ENCODE results near the gene GDPD4.

The GDPD4 gene

GRCh38 chr11:77176996-77177395, 124.5 kb downstream of the GDPD4 start:
- Histone ChIP-seq H3K27ac (ENCODE audit: extremely low read depth, low read depth, low read length) (no peak overlapping the region), H3K4me3 (ENCODE audit: low read depth, low read length) (no peak overlapping the region), H3K4me1 (ENCODE audit: control insufficient read depth, insufficient read depth, low read length) (no peaks in the 10 kb centered on the region), H3K9me3 (ENCODE audit: control insufficient read depth, insufficient read depth, low read depth, low read length) (no peaks in the 10 kb centered on the region), H3K36me3 (ENCODE audit: control insufficient read depth in 2 of 2, insufficient read depth in 1 of 2, low read length in 2 of 2) (no peaks in the 10 kb centered on the region)
- CTCF ChIA-PET = interaction anchor here (0.9 to 2.3 kb wide), 4 partner anchors 11 to 443 kb away, joined by 3 to 10 read pairs (median 4); no protein-coding TSS in a partner anchor
- POLR2A ChIA-PET = no interaction called here
- TF ChIP-seq ZNF660 (tag by site-specific recombination; IDR thresholded peaks at IDR 0.05) (no peak), ZNF571 (tag by site-specific recombination; IDR thresholded peaks at IDR 0.05) (no peak), GLIS2 (tag by site-specific recombination; IDR thresholded peaks at IDR 0.05) (no peak), ATF2 (tag by site-specific recombination; IDR thresholded peaks at IDR 0.05; ENCODE audit: low read depth) (no peak), SCRT2 (tag by site-specific recombination; IDR thresholded peaks at IDR 0.05) (no peak), INSM2 (tag by site-specific recombination; IDR thresholded peaks at IDR 0.05) (no peak), FEZF1 (tag by site-specific recombination; IDR thresholded peaks at IDR 0.05) (no peak), ZNF670 (tag by site-specific recombination; IDR thresholded peaks at IDR 0.05; ENCODE audit: low read depth) (no peak), ZNF423 (tag by site-specific recombination; IDR thresholded peaks at IDR 0.05) (no peak), ZNF510 (tag by site-specific recombination; IDR thresholded peaks at IDR 0.05; ENCODE audit: insufficient replicate concordance) (no peak), ZNF362 (tag by site-specific recombination; IDR thresholded peaks at IDR 0.05) (no peak)

- CTCF ChIA-PET = interaction anchor here (0.9 to 1.5 kb wide), 4 partner anchors 12 to 444 kb away, joined by 3 to 6 read pairs (median 4); no protein-coding TSS in a partner anchor
- Histone ChIP-seq H3K36me3 (ENCODE audit: control insufficient read depth in 2 of 2, insufficient read depth in 1 of 2, low read length in 2 of 2) (no peaks in the 10 kb centered on the region), H3K9me3 (ENCODE audit: control insufficient read depth, insufficient read depth, low read depth, low read length) (no peaks in the 10 kb centered on the region), H3K4me1 (ENCODE audit: control insufficient read depth, insufficient read depth, low read length) (no peaks in the 10 kb centered on the region), H3K4me3 (ENCODE audit: low read depth, low read length) (no peak overlapping the region), H3K27ac (ENCODE audit: extremely low read depth, low read depth, low read length) (no peak overlapping the region)
- no peak for TF ChIP-seq ZSCAN23 (tag by site-specific recombination; IDR thresholded peaks at IDR 0.05)
- TF ChIP-seq ZIC2 (tag by site-specific recombination; IDR thresholded peaks at IDR 0.05) = peak; percentile 0; the same call in 1 of the 2 replicates
- POLR2A ChIA-PET = no interaction called here
Observed at GRCh38 chr11:77175869-77176539, 125.5 kb downstream of the GDPD4 start.

- Histone ChIP-seq H3K36me3 (ENCODE audit: control insufficient read depth in 2 of 2, insufficient read depth in 1 of 2, low read length in 2 of 2) (no peaks in the 10 kb centered on the region), H3K4me1 (ENCODE audit: control insufficient read depth, insufficient read depth, low read length) (no peaks in the 10 kb centered on the region), H3K4me3 (ENCODE audit: low read depth, low read length) (no peak overlapping the region), H3K27ac (ENCODE audit: extremely low read depth, low read depth, low read length) (no peak overlapping the region), H3K9me3 (ENCODE audit: control insufficient read depth, insufficient read depth, low read depth, low read length) (no peaks in the 10 kb centered on the region)
- CTCF ChIA-PET = interaction anchor here (1.2 to 1.5 kb wide), 4 partner anchors 13 to 48 kb away, joined by 3 to 6 read pairs (median 5); partner anchors contain the start of gene MYO7A
- POLR2A ChIA-PET = no interaction called here
- TF ChIP-seq INSM2 (tag by site-specific recombination; IDR thresholded peaks at IDR 0.05) (no peak), ZNF169 (tag by site-specific recombination; IDR thresholded peaks at IDR 0.05) (no peak), MZF1 (tag by site-specific recombination; IDR thresholded peaks at IDR 0.05; ENCODE audit: borderline replicate concordance) (no peak), ZNF23 (tag by site-specific recombination; IDR thresholded peaks at IDR 0.05; ENCODE audit: borderline replicate concordance) (no peak), ZNF629 (tag by site-specific recombination; IDR thresholded peaks at IDR 0.05) (no peak), ZIC2 (tag by site-specific recombination; IDR thresholded peaks at IDR 0.05) (0 out of 2 replicates have a peak, but pooled peaks have one; percentile 50), ZNF645 (tag by site-specific recombination; IDR thresholded peaks at IDR 0.05) (no peak)
Observed at GRCh38 chr11:77175021-77175842, 126.3 kb downstream of the GDPD4 start.

Measured in HEK293 (cell line).